Hematopoietic multipotent progenitor cell treated with erythropoietin and hydrocortisone succinate and interleukin-3 and kit ligand, for 15 days (in vitro differentiated cells): ENCODE results near the gene FAF1.

ENCODE experiments used
- DNase-seq: peaks from one replicate; pipeline ENCODE4 v3.0.0-alpha.2; 2015; ENCODE audit warnings: low spot score

FAF1 gene

GRCh38 chr1:50488356-50488755 is 471.7 kb downstream of the FAF1 start:
- DNase-seq = no peak

- no peak for DNase-seq
Measured at GRCh38 chr1:50487725-50488124, 472.3 kb downstream of the FAF1 start.

GRCh38 chr1:50481142-50481736 is 478.8 kb downstream of the FAF1 start:
- no peak for DNase-seq

GRCh38 chr1:50476800-50477199 is 483.3 kb downstream of the FAF1 start:
- no peak for DNase-seq

- no peak for DNase-seq
Measured at GRCh38 chr1:50474859-50475809, 484.9 kb downstream of the FAF1 start.

GRCh38 chr1:50473513-50473912 is 486.6 kb downstream of the FAF1 start:
- no peak for DNase-seq

GRCh38 chr1:50471967-50472366 is 488.1 kb downstream of the FAF1 start:
- no peak for DNase-seq

GRCh38 chr1:50462964-50463363 is 497.1 kb downstream of the FAF1 start:
- no peak for DNase-seq

- DNase-seq = no peak
Measured at GRCh38 chr1:50458507-50458906, 501.6 kb downstream of the FAF1 start.

- no peak for DNase-seq
Measured at GRCh38 chr1:50454911-50455310, 505.2 kb downstream of the FAF1 start.

GRCh38 chr1:50453266-50453665 is 506.8 kb downstream of the FAF1 start:
- no peak for DNase-seq

- DNase-seq = no peak
Measured at GRCh38 chr1:50452700-50453099, 507.4 kb downstream of the FAF1 start.

GRCh38 chr1:50450861-50451653 is 509.0 kb downstream of the FAF1 start:
- no peak for DNase-seq

GRCh38 chr1:50447961-50448360 is 512.1 kb downstream of the FAF1 start:
- DNase-seq = no peak

GRCh38 chr1:50441183-50441582 is 518.9 kb downstream of the FAF1 start:
- no peak for DNase-seq

GRCh38 chr1:50438945-50439344 is 521.1 kb downstream of the FAF1 start:
- no peak for DNase-seq

GRCh38 chr1:50436489-50436888 is 523.6 kb downstream of the FAF1 start:
- DNase-seq = no peak

GRCh38 chr1:50430010-50430405 is 530.1 kb downstream of the FAF1 start:
- DNase-seq = no peak

- no peak for DNase-seq
Measured at GRCh38 chr1:50427818-50428779, 532.0 kb downstream of the FAF1 start.

GRCh38 chr1:50427086-50427817 is 532.8 kb downstream of the FAF1 start:
- no peak for DNase-seq

- no peak for DNase-seq
Measured at GRCh38 chr1:50426702-50427085, 533.4 kb downstream of the FAF1 start.
